ENCODE measurements around the gene SRSF4. TPM values are rescaled to one million over a fixed set of nuclear protein-coding genes. Genes with fewer than 3 reads are reported as not detected.
"Not testable (repeated sequence)": the region's sequence is repeated elsewhere in the genome, so short reads cannot be mapped to it uniquely, and the experiment has no call there.

The SRSF4 gene
- polyA plus RNA-seq, 3 donors from 2014 or later = 49.5 to 110 (median 62.4) TPM

- Mint-ChIP-seq H3K36me3 (peaks cover 3 to 4% (median 4%) of the 10 kb centered on the region in 3 donors), H3K4me3 (peak overlapping the region in 2 of 5 donors; percentile 2 to 42), H3K4me1 (peaks cover 61 to 83% of the 10 kb centered on the region in 2 donors), H3K27ac (peak overlapping the region in 5 of 6 donors; percentile 18 to 56 (median 24)), H3K9me3 (no peaks in the 10 kb centered on the region), H3K27me3 (ENCODE audit: low read depth in 3 of 3) (peaks cover 0 to 1% (median 0%) of the 10 kb centered on the region in 3 donors)
- no peak for DNase-seq
These were observed 11.7 kb downstream of the SRSF4 start for GRCh38 chr1:29169976-29170375.

- peaks cover 0 to 6% (median 0%) of the 10 kb centered on the region in 3 donors for H3K36me3 Mint-ChIP-seq
- DNase-seq = no peak
- H3K4me1 Mint-ChIP-seq = peaks cover 76 to 94% of the 10 kb centered on the region in 2 donors
- no peak overlapping the region for H3K4me3 Mint-ChIP-seq
- H3K9me3 Mint-ChIP-seq = no peaks in the 10 kb centered on the region
- peaks cover 0 to 1% (median 0%) of the 10 kb centered on the region in 3 donors for H3K27me3 Mint-ChIP-seq (ENCODE audit: low read depth in 3 of 3)
- no peak overlapping the region for H3K27ac Mint-ChIP-seq
These were observed 13.8 kb downstream of the SRSF4 start for GRCh38 chr1:29167904-29168303.

GRCh38 chr1:29166291-29166878 is 15.3 kb downstream of the SRSF4 start:
- DNase-seq = no peak
- H3K36me3 Mint-ChIP-seq = peaks cover 0 to 6% (median 0%) of the 10 kb centered on the region in 3 donors
- H3K4me1 Mint-ChIP-seq = peaks cover 78 to 94% of the 10 kb centered on the region in 2 donors
- H3K27me3 Mint-ChIP-seq (ENCODE audit: low read depth in 3 of 3) = no peaks in the 10 kb centered on the region
- H3K9me3 Mint-ChIP-seq = no peaks in the 10 kb centered on the region
- H3K27ac Mint-ChIP-seq = peak overlapping the region in 4 of 6 donors; percentile 19 to 40 (median 32)
- no peak overlapping the region for H3K4me3 Mint-ChIP-seq

GRCh38 chr1:29164588-29164987 is 17.1 kb downstream of the SRSF4 start:
- Mint-ChIP-seq H3K36me3 (peaks cover 0 to 10% (median 0%) of the 10 kb centered on the region in 3 donors), H3K27ac (peak overlapping the region in 4 of 6 donors; percentile 44 to 59 (median 53)), H3K4me1 (peaks cover 73 to 94% of the 10 kb centered on the region in 2 donors), H3K27me3 (ENCODE audit: low read depth in 3 of 3) (no peaks in the 10 kb centered on the region), H3K9me3 (no peaks in the 10 kb centered on the region), H3K4me3 (no peak overlapping the region)
- no peak for DNase-seq

- Mint-ChIP-seq H3K4me3 (peak overlapping the region in 1 of 5 donors; percentile 18), H3K36me3 (peaks cover 0 to 19% (median 0%) of the 10 kb centered on the region in 3 donors), H3K9me3 (no peaks in the 10 kb centered on the region), H3K27ac (peak overlapping the region in 2 of 6 donors; percentile 34 to 62), H3K27me3 (ENCODE audit: low read depth in 3 of 3) (no peaks in the 10 kb centered on the region), H3K4me1 (peaks cover 59 to 84% of the 10 kb centered on the region in 2 donors)
- no peak for DNase-seq
These were observed 19.1 kb downstream of the SRSF4 start for GRCh38 chr1:29162476-29163138.

- DNase-seq = peak in 1 of 3 donors; percentile 6
- H3K4me1 Mint-ChIP-seq = peaks cover 57 to 81% of the 10 kb centered on the region in 2 donors
- H3K36me3 Mint-ChIP-seq = peaks cover 0 to 23% (median under 1%) of the 10 kb centered on the region in 3 donors
- no peaks in the 10 kb centered on the region for H3K27me3 Mint-ChIP-seq (ENCODE audit: low read depth in 3 of 3)
- H3K27ac Mint-ChIP-seq = peak overlapping the region in 4 of 6 donors; percentile 17 to 49 (median 30)
- no peaks in the 10 kb centered on the region for H3K9me3 Mint-ChIP-seq
- H3K4me3 Mint-ChIP-seq = peak overlapping the region in 2 of 5 donors; percentile 24 to 38
These were observed 19.7 kb downstream of the SRSF4 start for GRCh38 chr1:29162025-29162424.

- H3K27ac Mint-ChIP-seq = peak overlapping the region in 3 of 6 donors; percentile 40 to 58 (median 45)
- H3K4me1 Mint-ChIP-seq = peaks cover 43 to 65% of the 10 kb centered on the region in 2 donors
- peak overlapping the region in 1 of 5 donors; percentile 25 for H3K4me3 Mint-ChIP-seq
- DNase-seq = no peak
- peaks cover 8 to 27% (median 10%) of the 10 kb centered on the region in 3 donors for H3K36me3 Mint-ChIP-seq
- H3K9me3 Mint-ChIP-seq = no peaks in the 10 kb centered on the region
- H3K27me3 Mint-ChIP-seq (ENCODE audit: low read depth in 3 of 3) = no peaks in the 10 kb centered on the region
These were observed 21.9 kb downstream of the SRSF4 start for GRCh38 chr1:29159773-29160172.

- H3K27ac Mint-ChIP-seq = no peak overlapping the region
- DNase-seq = no peak
- peaks cover 11 to 36% (median 18%) of the 10 kb centered on the region in 3 donors for H3K36me3 Mint-ChIP-seq
- no peaks in the 10 kb centered on the region for H3K9me3 Mint-ChIP-seq
- no peak overlapping the region for H3K4me3 Mint-ChIP-seq
- H3K27me3 Mint-ChIP-seq (ENCODE audit: low read depth in 3 of 3) = no peaks in the 10 kb centered on the region
- peaks cover 20 to 40% of the 10 kb centered on the region in 2 donors for H3K4me1 Mint-ChIP-seq
These were observed 24.5 kb downstream of the SRSF4 start for GRCh38 chr1:29157269-29157601.

GRCh38 chr1:29156543-29157268 is 25.0 kb downstream of the SRSF4 start:
- Mint-ChIP-seq H3K27me3 (ENCODE audit: low read depth in 3 of 3) (no peaks in the 10 kb centered on the region), H3K27ac (peak overlapping the region in 1 of 6 donors; percentile 75)

GRCh38 chr1:29152046-29152805 is 29.5 kb downstream of the SRSF4 start:
- Mint-ChIP-seq H3K9me3 (no peaks in the 10 kb centered on the region), H3K27me3 (ENCODE audit: low read depth in 3 of 3) (peaks cover 0 to 4% (median 1%) of the 10 kb centered on the region in 3 donors), H3K36me3 (peaks cover 26 to 66% (median 49%) of the 10 kb centered on the region in 3 donors)

More at GRCh38 chr1:29156543-29157268, 25.0 kb downstream of the SRSF4 start:
- Mint-ChIP-seq H3K4me1 (peaks cover 15 to 35% of the 10 kb centered on the region in 2 donors), H3K36me3 (peaks cover 11 to 42% (median 24%) of the 10 kb centered on the region in 3 donors), H3K4me3 (no peak overlapping the region), H3K9me3 (no peaks in the 10 kb centered on the region)
- no peak for DNase-seq

GRCh38 chr1:29150346-29150745 is 31.4 kb downstream of the SRSF4 start:
- H3K27me3 Mint-ChIP-seq (ENCODE audit: low read depth in 3 of 3); H3K4me1 Mint-ChIP-seq; H3K9me3 Mint-ChIP-seq; H3K27ac Mint-ChIP-seq; DNase-seq; H3K4me3 Mint-ChIP-seq: not testable (repeated sequence)
- H3K36me3 Mint-ChIP-seq = peaks cover 27 to 71% (median 53%) of the 10 kb centered on the region in 3 donors

More at GRCh38 chr1:29152046-29152805, 29.5 kb downstream of the SRSF4 start:
- Mint-ChIP-seq H3K4me3 (no peak overlapping the region), H3K27ac (peak overlapping the region in 1 of 6 donors; percentile 31), H3K4me1 (peaks cover 0 to 7% of the 10 kb centered on the region in 2 donors)
- no peak for DNase-seq

- H3K36me3 Mint-ChIP-seq = peaks cover 26 to 67% (median 50%) of the 10 kb centered on the region in 3 donors
- no peaks in the 10 kb centered on the region for H3K4me1 Mint-ChIP-seq
- no peak overlapping the region for H3K4me3 Mint-ChIP-seq
- DNase-seq = no peak
- peaks cover 0 to 4% (median 3%) of the 10 kb centered on the region in 3 donors for H3K27me3 Mint-ChIP-seq (ENCODE audit: low read depth in 3 of 3)
- H3K9me3 Mint-ChIP-seq = no peaks in the 10 kb centered on the region
- H3K27ac Mint-ChIP-seq = peak overlapping the region in 1 of 6 donors; percentile 76
These were observed 32.8 kb downstream of the SRSF4 start for GRCh38 chr1:29148656-29149491.
